Neural progenitor cell (in vitro differentiated cells): ENCODE measurements around the gene PTTG1IP2.

Experiments
- CTCF ChIP-seq: fragments of 200-600 bp; sonication (generic); IDR thresholded peaks from 2 replicates; pipeline ENCODE4 v1.5.1; 2017; ENCODE audit warnings: antibody characterized with exemption, mild to moderate bottlenecking
- EZH2 ChIP-seq: fragments of 200-600 bp; sonication (generic); IDR thresholded peaks from 2 replicates; pipeline ENCODE4 v1.6.1; 2017; ENCODE audit warnings: antibody characterized with exemption, mild to moderate bottlenecking, moderate library complexity
- EZH2phosphoT487 ChIP-seq: fragments of 200-600 bp; sonication (generic); IDR thresholded peaks from 2 replicates; pipeline ENCODE4 v1.6.1; 2017; ENCODE audit warnings: antibody characterized with exemption

GRCh38 chr7:90520484-90520883 lies 51.0 kb downstream of the PTTG1IP2 start:
- peak; percentile 67 for TF ChIP-seq CTCF
- no peak for TF ChIP-seq EZH2phosphoT487
- TF ChIP-seq EZH2 = no peak
